Measurements from ENCODE around the gene TMEM88.

The TMEM88 gene

DNA sequence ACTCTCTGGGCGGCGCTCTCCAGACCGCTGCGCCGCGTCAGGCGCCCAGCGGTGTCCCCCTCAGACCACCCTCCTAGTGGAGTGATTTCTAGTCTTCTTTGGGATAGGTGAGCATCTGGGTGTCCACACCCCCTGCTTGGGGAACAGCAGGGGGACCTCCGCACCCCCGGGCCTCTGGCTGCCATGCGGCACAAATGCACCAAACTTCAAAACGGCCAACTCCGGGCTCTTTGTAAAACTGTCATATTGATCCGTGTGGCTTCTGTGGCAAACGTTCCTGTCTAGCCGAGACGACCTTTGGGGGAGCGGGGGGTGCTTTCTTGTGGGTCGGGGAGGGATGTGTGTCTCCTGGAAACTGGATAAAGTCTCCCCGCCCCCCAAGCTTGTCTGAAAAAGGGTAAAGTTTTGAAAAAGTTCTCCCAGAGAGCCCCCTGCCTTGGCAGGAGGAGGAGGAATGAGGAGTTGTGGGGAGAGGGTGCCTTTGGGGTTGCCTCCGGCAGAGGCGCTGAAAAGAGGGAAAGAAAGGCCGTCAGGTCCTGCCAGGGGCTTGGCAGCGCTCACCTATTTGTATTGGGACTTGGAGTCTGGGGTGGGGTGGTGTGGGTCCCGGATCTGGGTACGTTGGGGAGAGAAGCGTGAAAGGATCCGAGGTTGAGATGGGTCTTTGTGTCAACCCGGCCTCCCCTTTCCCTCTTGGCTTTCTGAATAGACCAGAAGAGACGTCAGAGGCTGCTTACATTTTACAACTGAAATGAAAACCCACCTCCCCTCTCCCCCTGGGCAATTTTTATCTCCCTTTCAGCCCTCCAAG, 31.6 kb downstream of the TMEM88 start:
- DNase-seq, result peak; percentile 54

GRCh38 chr17:7887038-7887481, 32.2 kb downstream of the TMEM88 start:
- DNase-seq, result no peak

DNA sequence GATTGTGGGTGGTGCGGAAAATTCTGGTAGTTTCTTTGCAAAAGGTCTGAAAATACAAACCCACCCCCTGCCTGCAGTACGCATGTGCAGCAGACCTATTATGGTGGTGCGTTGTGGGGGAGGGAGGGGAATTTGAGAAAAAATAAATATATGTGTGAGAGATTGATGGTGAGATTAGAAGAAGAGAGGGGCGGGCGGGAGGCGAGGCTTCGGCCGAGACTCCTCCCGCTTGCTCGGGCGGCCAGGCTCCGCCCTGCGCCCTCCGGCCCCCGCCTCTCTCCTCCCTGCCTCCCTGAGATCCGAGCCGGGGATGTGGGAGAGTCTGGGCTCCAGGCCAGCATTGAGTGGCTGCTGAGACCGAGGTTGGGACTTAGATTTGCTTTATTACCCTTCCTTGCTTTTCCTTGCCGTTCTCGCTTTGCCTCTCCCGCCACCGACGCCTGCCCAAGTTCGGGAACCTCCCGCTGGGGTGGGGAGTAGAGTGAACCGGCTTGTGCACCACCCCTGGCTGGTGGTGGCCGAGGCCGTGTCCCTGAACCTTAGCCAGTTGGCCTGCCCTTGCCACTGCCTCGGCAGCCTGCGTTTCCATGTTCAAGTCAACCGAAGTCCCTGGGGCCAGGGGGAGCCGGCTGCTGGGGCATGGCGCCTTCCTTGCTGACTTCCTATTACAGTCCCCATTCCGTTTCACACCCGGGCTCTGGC, 32.8 kb downstream of the TMEM88 start:
- DNase-seq, result peak; percentile 99

DNA sequence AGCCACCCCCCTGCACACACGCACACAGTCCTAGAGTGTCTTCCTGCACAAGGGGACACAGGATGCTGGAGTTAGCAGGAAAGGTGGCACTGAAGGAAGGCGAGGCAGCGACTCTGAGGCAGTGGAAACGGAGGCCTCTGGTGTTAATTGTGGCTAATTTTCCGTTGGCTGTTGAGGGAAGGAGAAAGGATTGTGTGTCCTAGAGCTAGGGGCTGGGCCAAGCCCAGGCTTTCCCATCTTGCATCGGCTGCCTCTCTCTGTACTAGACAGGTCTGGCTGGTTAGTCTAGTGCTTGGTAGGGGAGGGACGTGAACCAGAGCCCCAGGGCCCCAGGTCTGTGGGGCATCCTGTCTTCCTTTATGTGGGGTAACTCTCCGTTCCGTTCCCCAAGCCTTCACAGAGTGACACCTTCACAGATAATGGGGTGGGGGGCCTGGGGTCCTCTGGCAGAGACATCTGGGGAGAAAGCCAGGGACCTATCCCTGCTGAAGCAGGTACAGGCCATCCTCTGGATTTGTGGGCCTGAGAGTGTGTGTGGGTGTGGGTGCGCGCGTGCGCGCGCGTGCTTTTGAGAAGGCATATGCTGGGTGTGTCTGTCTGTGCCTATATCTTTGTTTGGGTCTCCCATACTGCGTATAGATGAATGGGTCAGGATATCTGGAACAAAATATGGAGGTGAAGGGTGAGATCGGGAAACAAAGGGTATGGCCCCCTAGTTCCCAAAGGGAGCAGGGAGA, 33.5 kb downstream of the TMEM88 start, which contains the start of gene CHD3:
Gene CHD3 (plus strand): TSS at position 606 of the 737 bp plus-strand sequence. CDS start 212 bp downstream, outside the sequence.
- peak; percentile 20 for DNase-seq

DNA sequence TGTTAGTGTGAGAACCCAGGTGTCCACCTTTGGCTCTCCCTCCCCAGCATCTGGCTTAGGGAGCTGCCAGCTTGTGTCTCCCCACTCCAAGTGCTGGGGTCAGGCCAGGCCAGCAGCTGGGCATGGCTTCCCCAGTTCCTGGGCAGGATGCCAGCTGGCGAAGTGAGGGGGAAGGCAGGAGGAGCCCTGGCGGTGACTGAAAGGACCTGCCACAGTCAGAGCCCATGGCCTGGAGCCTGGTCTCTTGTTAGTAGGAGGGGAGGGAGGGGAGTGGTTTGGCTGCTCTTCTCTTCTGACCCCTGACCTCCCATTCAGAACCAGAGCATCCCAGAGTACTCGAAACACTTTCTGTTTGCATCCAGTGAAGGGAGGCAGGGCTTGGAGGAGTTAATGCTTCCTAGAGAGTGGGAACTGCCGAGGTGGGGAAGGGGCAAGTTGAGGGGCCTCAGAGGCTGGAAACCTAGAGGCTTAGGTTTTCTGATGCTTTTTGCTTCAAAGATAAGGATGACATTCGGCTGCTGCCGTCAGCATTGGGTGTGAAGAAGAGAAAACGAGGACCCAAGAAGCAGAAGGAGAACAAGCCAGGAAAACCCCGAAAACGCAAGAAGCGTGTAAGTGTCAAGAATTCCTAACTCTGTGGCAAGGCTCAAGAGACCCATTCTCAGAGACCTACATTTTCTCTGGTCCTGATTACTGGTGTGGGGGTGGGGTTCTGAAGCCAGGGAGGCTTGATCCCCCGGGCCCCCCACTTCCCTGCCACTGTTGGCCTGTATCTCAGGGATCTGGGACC, 34.5 kb downstream of the TMEM88 start:
- peak; percentile 87 for DNase-seq

DNA sequence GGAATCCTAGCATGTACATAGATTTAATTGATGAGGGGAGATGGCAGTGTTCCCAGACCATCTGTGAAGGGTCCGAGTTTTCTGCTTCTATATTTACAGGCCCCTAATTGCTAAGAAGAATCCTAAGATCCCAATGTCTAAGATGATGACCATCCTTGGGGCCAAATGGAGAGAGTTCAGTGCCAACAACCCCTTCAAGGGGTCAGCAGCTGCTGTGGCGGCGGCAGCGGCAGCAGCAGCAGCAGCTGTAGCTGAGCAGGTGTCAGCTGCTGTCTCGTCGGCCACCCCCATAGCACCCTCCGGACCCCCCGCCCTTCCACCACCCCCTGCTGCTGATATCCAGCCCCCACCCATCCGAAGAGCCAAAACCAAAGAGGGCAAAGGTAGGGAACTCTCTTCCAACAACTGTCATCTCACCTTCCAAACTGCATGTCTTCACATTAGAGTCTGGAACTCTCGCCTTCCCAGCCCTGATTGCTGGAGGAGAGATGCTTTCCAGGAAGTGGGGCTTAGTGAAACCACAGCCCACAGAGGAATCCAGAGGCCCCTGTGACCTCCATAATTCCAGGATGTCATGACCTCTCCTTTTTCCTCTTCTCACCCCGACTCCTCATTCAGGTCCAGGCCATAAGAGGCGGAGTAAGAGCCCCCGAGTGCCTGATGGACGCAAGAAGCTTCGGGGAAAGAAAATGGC, 38.5 kb downstream of the TMEM88 start:
- no peak for DNase-seq

DNA sequence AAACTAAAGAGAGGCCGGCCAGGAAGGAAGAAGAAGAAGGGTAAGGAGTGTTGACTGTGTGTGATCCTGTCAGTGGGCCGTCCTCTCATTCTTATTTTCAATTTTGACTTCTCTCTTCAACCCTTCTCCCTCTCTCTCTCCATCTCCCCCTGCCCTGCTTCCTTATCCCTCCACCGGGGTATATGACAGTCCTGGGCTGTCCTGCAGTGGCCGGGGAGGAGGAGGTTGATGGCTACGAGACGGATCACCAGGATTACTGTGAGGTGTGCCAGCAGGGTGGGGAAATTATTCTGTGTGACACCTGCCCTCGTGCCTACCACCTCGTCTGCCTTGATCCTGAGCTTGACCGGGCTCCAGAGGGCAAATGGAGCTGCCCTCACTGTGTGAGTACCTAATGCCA, 39.4 kb downstream of the TMEM88 start:
- DNase-seq, result no peak

DNA sequence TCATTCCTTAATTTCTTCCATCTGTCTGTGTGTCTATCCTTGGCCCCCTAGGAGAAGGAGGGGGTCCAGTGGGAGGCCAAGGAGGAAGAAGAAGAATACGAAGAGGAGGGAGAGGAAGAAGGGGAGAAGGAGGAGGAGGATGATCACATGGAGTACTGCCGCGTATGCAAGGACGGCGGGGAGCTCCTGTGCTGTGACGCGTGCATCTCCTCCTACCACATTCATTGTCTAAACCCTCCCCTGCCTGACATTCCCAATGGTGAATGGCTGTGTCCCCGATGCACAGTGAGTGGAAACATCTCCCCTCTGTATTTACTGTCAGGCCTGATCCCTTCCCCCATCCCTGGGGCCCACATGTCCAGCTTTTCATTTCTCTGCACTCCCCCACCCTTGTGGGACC, 40.0 kb downstream of the TMEM88 start:
- DNase-seq, result no peak

- DNase-seq, result no peak
These were observed 42.2 kb downstream of the TMEM88 start for GRCh38 chr17:7897090-7897489.

GRCh38 chr17:7897773-7898172, 42.9 kb downstream of the TMEM88 start:
- peak; percentile 52 for DNase-seq

GRCh38 chr17:7903154-7904103, 48.6 kb downstream of the TMEM88 start:
- DNase-seq, result no peak
